Measurements from ENCODE around the gene RPL5.
A peak's percentile ranks its signal among the peaks of the same experiment; 100 is the strongest.

The RPL5 gene

DNA sequence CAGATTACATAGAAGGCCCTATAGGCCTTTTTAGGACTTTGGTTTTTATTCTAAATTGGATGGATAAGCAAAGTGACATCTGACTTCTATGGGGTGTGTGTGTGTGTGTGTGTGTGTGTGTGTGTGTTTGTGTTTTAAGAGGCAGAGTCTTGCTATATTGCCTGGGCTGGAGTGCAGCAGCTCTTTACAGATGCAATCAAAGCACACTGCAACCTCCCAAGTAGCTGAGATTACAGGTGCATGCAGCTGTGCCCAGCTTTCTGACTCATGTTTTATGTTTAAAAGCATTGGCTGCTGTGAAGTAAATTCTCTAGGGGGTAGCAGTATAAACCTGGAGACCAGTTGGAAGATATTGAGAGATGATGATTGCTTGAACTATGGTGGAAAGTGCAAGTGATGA, 34.5 kb upstream of the RPL5 start:
- H3K4me3 ChIP-seq (ENCODE audit: low read depth, low read length): no peak overlapping the region
- POLR2A ChIA-PET: no interaction called here
- CTCF ChIA-PET: interaction anchor here (0.6 to 1.5 kb wide), 2 partner anchors 11 to 21 kb away, joined by 3 read pairs; no protein-coding TSS in a partner anchor
- no peaks in the 10 kb centered on the region for H3K36me3 ChIP-seq (ENCODE audit: control insufficient read depth in 2 of 2, insufficient read depth in 1 of 2, low read length in 2 of 2)
- TF ChIP-seq, protein P1, sequence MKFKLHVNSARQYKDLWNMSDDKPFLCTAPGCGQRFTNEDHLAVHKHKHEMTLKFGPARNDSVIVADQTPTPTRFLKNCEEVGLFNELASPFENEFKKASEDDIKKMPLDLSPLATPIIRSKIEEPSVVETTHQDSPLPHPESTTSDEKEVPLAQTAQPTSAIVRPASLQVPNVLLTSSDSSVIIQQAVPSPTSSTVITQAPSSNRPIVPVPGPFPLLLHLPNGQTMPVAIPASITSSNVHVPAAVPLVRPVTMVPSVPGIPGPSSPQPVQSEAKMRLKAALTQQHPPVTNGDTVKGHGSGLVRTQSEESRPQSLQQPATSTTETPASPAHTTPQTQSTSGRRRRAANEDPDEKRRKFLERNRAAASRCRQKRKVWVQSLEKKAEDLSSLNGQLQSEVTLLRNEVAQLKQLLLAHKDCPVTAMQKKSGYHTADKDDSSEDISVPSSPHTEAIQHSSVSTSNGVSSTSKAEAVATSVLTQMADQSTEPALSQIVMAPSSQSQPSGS (tag by site-specific recombination; IDR thresholded peaks at IDR 0.05; ENCODE audit: low read depth): no peak
- TF ChIP-seq OSR2 (tag by site-specific recombination; IDR thresholded peaks at IDR 0.05): peak; percentile 58
- TF ChIP-seq GFI1B (tag by site-specific recombination; IDR thresholded peaks at IDR 0.05): peak; percentile 99
- no peak for TF ChIP-seq ZNF416 (tag by site-specific recombination; IDR thresholded peaks at IDR 0.05)
- TF ChIP-seq GLIS1 (tag by site-specific recombination; IDR thresholded peaks at IDR 0.05): peak; percentile 86
- TF ChIP-seq, protein P2, sequence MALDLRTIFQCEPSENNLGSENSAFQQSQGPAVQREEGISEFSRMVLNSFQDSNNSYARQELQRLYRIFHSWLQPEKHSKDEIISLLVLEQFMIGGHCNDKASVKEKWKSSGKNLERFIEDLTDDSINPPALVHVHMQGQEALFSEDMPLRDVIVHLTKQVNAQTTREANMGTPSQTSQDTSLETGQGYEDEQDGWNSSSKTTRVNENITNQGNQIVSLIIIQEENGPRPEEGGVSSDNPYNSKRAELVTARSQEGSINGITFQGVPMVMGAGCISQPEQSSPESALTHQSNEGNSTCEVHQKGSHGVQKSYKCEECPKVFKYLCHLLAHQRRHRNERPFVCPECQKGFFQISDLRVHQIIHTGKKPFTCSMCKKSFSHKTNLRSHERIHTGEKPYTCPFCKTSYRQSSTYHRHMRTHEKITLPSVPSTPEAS (tag by site-specific recombination; IDR thresholded peaks at IDR 0.05): 0 out of 2 replicates have a peak, but pooled peaks have one; percentile 13
- H3K4me1 ChIP-seq (ENCODE audit: control insufficient read depth, insufficient read depth, low read length): no peaks in the 10 kb centered on the region
- no peaks in the 10 kb centered on the region for H3K9me3 ChIP-seq (ENCODE audit: control insufficient read depth, insufficient read depth, low read depth, low read length)
- no peak overlapping the region for H3K27ac ChIP-seq (ENCODE audit: extremely low read depth, low read depth, low read length)

DNA sequence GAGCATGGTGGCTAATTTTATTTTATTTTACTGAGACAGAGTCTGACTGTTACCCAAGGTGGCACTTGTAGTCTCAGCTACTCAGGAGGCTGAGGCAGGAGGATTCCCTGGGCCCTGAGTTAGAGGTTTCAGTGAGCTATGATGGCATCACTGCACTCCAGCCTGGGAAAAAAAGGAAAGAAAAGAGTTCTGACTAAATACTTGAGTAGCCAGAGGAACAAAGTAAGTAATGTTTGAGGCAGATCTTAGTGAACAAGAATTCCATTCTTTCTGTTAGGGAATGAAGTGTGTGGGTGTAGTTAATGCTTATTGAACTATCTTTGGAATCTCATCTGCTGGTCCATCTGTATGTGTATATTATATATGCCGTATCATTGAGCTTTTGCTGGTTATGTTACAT, 33.9 kb upstream of the RPL5 start:
- ChIA-PET POLR2A (no interaction called here), CTCF (interaction anchor here (0.6 to 1.5 kb wide), 2 partner anchors 12 to 21 kb away, joined by 3 read pairs; no protein-coding TSS in a partner anchor)
- Histone ChIP-seq H3K9me3 (ENCODE audit: control insufficient read depth, insufficient read depth, low read depth, low read length) (no peaks in the 10 kb centered on the region), H3K4me1 (ENCODE audit: control insufficient read depth, insufficient read depth, low read length) (no peaks in the 10 kb centered on the region), H3K4me3 (ENCODE audit: low read depth, low read length) (no peak overlapping the region), H3K36me3 (ENCODE audit: control insufficient read depth in 2 of 2, insufficient read depth in 1 of 2, low read length in 2 of 2) (no peaks in the 10 kb centered on the region), H3K27ac (ENCODE audit: extremely low read depth, low read depth, low read length) (no peak overlapping the region)
- TF ChIP-seq OVOL3 (tag by site-specific recombination; IDR thresholded peaks at IDR 0.05): no peak
- no peak for TF ChIP-seq ZNF311 (tag by site-specific recombination; IDR thresholded peaks at IDR 0.05; ENCODE audit: borderline replicate concordance)
- no peak for TF ChIP-seq HOXC10 (CRISPR knock-in tag; IDR thresholded peaks at IDR 0.05)
- no peak for TF ChIP-seq ZBTB48 (tag by site-specific recombination; IDR thresholded peaks at IDR 0.05)
- no peak for TF ChIP-seq ZNF114 (tag by site-specific recombination; IDR thresholded peaks at IDR 0.05)
- TF ChIP-seq, protein P3, sequence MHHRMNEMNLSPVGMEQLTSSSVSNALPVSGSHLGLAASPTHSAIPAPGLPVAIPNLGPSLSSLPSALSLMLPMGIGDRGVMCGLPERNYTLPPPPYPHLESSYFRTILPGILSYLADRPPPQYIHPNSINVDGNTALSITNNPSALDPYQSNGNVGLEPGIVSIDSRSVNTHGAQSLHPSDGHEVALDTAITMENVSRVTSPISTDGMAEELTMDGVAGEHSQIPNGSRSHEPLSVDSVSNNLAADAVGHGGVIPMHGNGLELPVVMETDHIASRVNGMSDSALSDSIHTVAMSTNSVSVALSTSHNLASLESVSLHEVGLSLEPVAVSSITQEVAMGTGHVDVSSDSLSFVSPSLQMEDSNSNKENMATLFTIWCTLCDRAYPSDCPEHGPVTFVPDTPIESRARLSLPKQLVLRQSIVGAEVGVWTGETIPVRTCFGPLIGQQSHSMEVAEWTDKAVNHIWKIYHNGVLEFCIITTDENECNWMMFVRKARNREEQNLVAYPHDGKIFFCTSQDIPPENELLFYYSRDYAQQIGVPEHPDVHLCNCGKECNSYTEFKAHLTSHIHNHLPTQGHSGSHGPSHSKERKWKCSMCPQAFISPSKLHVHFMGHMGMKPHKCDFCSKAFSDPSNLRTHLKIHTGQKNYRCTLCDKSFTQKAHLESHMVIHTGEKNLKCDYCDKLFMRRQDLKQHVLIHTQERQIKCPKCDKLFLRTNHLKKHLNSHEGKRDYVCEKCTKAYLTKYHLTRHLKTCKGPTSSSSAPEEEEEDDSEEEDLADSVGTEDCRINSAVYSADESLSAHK (tag by site-specific recombination; IDR thresholded peaks at IDR 0.05): no peak
- no peak for TF ChIP-seq ZBTB20 (tag by site-specific recombination; IDR thresholded peaks at IDR 0.05)
- TF ChIP-seq, protein P4, sequence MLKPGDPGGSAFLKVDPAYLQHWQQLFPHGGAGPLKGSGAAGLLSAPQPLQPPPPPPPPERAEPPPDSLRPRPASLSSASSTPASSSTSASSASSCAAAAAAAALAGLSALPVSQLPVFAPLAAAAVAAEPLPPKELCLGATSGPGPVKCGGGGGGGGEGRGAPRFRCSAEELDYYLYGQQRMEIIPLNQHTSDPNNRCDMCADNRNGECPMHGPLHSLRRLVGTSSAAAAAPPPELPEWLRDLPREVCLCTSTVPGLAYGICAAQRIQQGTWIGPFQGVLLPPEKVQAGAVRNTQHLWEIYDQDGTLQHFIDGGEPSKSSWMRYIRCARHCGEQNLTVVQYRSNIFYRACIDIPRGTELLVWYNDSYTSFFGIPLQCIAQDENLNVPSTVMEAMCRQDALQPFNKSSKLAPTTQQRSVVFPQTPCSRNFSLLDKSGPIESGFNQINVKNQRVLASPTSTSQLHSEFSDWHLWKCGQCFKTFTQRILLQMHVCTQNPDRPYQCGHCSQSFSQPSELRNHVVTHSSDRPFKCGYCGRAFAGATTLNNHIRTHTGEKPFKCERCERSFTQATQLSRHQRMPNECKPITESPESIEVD (tag by site-specific recombination; IDR thresholded peaks at IDR 0.05): no peak
- TF ChIP-seq ZNF544 (tag by site-specific recombination; IDR thresholded peaks at IDR 0.05): no peak
- TF ChIP-seq, protein P5, sequence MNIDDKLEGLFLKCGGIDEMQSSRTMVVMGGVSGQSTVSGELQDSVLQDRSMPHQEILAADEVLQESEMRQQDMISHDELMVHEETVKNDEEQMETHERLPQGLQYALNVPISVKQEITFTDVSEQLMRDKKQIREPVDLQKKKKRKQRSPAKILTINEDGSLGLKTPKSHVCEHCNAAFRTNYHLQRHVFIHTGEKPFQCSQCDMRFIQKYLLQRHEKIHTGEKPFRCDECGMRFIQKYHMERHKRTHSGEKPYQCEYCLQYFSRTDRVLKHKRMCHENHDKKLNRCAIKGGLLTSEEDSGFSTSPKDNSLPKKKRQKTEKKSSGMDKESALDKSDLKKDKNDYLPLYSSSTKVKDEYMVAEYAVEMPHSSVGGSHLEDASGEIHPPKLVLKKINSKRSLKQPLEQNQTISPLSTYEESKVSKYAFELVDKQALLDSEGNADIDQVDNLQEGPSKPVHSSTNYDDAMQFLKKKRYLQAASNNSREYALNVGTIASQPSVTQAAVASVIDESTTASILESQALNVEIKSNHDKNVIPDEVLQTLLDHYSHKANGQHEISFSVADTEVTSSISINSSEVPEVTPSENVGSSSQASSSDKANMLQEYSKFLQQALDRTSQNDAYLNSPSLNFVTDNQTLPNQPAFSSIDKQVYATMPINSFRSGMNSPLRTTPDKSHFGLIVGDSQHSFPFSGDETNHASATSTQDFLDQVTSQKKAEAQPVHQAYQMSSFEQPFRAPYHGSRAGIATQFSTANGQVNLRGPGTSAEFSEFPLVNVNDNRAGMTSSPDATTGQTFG (tag by site-specific recombination; IDR thresholded peaks at IDR 0.05; ENCODE audit: borderline replicate concordance): no peak
- TF ChIP-seq YY1 (tag by site-specific recombination; IDR thresholded peaks at IDR 0.05): no peak
- TF ChIP-seq ZNF76 (tag by site-specific recombination; IDR thresholded peaks at IDR 0.05; ENCODE audit: borderline replicate concordance, low read depth): no peak
- no peak for TF ChIP-seq OSR2 (tag by site-specific recombination; IDR thresholded peaks at IDR 0.05)
- TF ChIP-seq SETDB1 (IDR thresholded peaks at IDR 0.05; ENCODE audit: insufficient read length, low read length): no peak
- no peak for TF ChIP-seq GLIS2 (tag by site-specific recombination; IDR thresholded peaks at IDR 0.05)
- no peak for TF ChIP-seq ZNF140 (tag by site-specific recombination; IDR thresholded peaks at IDR 0.05)
